Bronchial epithelial cell (primary cell): ENCODE results near the gene PACSIN1. TPM values are rescaled to one million over a fixed set of nuclear protein-coding genes. Genes with fewer than 3 reads are reported as not detected.
A peak's percentile ranks its signal among the peaks of the same experiment; 100 is the strongest.

ENCODE experiments used
- DNase-seq: peaks from one replicate; pipeline ENCODE4 v3.0.0-alpha.2; 2010; ENCODE audit warnings: low read depth
- FAIRE-seq: peaks from 2 replicates; lab custom pipeline; 2011; peaks lifted over from hg19 to GRCh38; lab: Jason Lieb, UNC
- H3K27me3 ChIP-seq: 2 replicates; pipeline ENCODE4 v1.5.1; 2011; ENCODE audit warnings: low read length; ENCODE audit not compliant: control insufficient read depth, insufficient read depth
- H3K36me3 ChIP-seq: 2 replicates; pipeline ENCODE4 v1.5.1; 2011; ENCODE audit warnings: low read length; ENCODE audit not compliant: control insufficient read depth, insufficient read depth
- H3K4me3 ChIP-seq: 2 replicates; pipeline ENCODE4 v1.5.1; 2011; ENCODE audit warnings: mild to moderate bottlenecking, low read depth, low read length, control low read depth
- total RNA-seq: library from RNA; depleted of rRNA; stranded (reverse); fragments of >200 nt; gene quantifications from 2 replicates; pipeline ENCODE4 v1.2.1, GENCODE V29; 2014
- TF ChIP-seq, protein P1 (sequence below): IDR thresholded peaks from 2 replicates; pipeline ENCODE4 v1.5.1; 2011; ENCODE audit warnings: mild to moderate bottlenecking, moderate library complexity, low read length, control low read depth, inconsistent platforms; ENCODE audit not compliant: insufficient read depth, severe bottlenecking

Gene PACSIN1
- not detected in 2 replicates for total RNA-seq

DNA sequence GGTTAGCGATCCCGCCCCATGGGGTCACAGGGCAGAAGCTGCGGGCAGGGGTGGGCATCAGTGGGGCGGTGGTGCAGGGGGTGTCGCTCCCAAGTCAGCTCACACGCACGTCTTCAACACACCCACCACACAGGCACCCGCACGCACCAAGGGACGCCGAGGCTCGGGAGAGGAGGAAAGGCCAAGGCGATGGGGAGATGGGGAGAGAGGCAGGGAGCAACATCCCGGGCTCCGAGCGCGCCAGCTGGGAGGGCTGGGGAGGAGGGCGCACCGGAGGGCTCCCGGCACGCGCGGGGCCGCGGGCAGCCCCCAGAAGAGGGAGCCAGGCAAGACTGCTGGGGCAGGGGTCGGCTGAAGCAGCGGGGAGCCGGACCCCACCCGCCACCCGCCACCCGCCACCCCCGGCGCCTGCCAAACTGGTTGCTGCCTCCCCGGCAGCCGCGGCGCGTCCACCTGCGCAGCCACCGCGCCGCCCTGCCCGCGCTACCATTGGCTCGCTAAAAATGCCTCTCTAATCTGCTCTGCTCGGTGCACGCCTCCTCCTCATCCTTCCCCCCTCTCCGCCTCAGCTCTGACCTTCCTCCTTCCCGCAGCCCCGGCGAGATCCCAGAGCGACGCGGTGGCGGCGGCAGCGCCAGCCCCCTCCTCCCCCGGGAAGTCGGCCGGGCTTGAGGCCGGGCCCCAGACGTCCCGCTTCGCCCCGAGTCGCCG, at the start of gene PACSIN1:
Gene PACSIN1, plus strand, starts transcription at position 546 of the 711 bp plus-strand sequence. CDS start 60,230 bp downstream, outside the sequence.
- FAIRE-seq (no peak), DNase-seq (no peak)
- peaks cover 2% of the 10 kb centered on the region for H3K27me3 ChIP-seq
- TF ChIP-seq, protein P1, sequence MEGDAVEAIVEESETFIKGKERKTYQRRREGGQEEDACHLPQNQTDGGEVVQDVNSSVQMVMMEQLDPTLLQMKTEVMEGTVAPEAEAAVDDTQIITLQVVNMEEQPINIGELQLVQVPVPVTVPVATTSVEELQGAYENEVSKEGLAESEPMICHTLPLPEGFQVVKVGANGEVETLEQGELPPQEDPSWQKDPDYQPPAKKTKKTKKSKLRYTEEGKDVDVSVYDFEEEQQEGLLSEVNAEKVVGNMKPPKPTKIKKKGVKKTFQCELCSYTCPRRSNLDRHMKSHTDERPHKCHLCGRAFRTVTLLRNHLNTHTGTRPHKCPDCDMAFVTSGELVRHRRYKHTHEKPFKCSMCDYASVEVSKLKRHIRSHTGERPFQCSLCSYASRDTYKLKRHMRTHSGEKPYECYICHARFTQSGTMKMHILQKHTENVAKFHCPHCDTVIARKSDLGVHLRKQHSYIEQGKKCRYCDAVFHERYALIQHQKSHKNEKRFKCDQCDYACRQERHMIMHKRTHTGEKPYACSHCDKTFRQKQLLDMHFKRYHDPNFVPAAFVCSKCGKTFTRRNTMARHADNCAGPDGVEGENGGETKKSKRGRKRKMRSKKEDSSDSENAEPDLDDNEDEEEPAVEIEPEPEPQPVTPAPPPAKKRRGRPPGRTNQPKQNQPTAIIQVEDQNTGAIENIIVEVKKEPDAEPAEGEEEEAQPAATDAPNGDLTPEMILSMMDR = no peak
- no peaks in the 10 kb centered on the region for H3K36me3 ChIP-seq
- peak within 1 kb of the TSS; percentile 28 for H3K4me3 ChIP-seq

DNA sequence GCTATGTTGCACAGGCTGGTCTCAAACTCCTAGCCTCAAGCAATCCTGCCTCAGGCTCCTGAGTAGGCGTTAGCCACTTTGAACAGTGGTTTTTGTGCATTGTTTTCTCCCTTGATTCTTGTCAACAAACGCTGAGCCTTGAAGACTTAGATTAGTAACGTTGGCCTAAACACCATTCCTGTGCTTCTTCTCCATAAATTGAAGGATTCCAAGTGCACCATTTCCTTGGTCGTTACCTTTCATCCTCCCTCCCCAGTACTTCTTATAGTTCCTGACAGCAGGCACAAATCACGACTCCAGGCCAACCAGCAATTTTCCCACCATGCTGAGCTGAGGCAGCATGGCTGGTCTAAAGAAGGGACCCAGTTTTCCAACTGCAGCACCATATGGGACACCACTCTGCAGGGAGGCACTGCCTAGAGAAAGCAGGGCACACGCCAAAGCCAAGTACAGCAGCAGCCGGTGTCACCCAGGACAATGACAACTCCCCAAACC, 49.0 kb upstream of the PACSIN1 start:
- no peak for FAIRE-seq
- H3K4me3 ChIP-seq = no peak overlapping the region
- H3K27me3 ChIP-seq = no peaks in the 10 kb centered on the region
- DNase-seq = no peak
- TF ChIP-seq, protein P1 = no peak
- H3K36me3 ChIP-seq = peaks cover 20% of the 10 kb centered on the region

DNA sequence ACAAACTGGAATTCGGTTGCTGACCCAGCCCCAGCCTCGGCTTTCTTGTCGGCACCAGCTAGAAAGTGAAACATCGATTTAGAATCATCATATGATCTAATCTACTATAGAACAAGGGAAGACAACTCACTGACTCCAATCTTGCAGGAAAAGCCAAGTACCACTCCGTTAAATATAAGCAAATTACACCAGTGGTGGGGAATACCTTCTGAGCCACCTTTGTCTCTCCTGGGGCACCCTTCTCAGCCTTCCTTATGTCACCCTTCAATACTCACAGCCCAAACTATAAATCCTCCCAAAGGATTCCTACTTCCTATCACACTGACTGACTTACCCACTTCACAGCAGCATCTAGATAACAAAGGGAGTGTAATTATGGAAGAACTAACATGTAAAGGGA, 47.5 kb upstream of the PACSIN1 start:
- Histone ChIP-seq H3K4me3 (no peak overlapping the region), H3K27me3 (no peaks in the 10 kb centered on the region), H3K36me3 (peaks cover 31% of the 10 kb centered on the region)
- TF ChIP-seq, protein P1 = no peak
- FAIRE-seq = no peak
- DNase-seq = no peak

DNA sequence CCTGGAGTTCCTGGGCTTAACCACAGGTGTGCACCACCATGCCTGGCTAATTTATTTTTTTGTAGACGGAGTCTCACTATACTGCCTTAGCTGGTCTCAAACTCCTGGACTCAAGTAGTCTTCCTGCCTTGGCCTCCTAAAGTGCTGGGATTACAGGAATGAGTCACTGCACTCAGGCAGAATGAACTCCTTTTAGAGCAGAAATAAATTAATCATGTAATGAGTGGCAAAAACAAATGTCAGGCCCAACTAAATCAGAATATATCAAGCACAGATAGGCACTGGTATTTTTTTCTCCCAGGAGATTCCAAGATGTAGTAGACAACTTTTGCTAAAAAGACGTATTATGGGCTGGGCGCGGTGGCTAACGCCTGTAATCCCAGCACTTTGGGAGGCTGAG, 42.6 kb upstream of the PACSIN1 start:
- peaks cover 39% of the 10 kb centered on the region for H3K36me3 ChIP-seq
- H3K27me3 ChIP-seq = no peaks in the 10 kb centered on the region
- TF ChIP-seq, protein P1 = no peak
- no peak for DNase-seq
- FAIRE-seq = no peak
- no peak overlapping the region for H3K4me3 ChIP-seq

DNA sequence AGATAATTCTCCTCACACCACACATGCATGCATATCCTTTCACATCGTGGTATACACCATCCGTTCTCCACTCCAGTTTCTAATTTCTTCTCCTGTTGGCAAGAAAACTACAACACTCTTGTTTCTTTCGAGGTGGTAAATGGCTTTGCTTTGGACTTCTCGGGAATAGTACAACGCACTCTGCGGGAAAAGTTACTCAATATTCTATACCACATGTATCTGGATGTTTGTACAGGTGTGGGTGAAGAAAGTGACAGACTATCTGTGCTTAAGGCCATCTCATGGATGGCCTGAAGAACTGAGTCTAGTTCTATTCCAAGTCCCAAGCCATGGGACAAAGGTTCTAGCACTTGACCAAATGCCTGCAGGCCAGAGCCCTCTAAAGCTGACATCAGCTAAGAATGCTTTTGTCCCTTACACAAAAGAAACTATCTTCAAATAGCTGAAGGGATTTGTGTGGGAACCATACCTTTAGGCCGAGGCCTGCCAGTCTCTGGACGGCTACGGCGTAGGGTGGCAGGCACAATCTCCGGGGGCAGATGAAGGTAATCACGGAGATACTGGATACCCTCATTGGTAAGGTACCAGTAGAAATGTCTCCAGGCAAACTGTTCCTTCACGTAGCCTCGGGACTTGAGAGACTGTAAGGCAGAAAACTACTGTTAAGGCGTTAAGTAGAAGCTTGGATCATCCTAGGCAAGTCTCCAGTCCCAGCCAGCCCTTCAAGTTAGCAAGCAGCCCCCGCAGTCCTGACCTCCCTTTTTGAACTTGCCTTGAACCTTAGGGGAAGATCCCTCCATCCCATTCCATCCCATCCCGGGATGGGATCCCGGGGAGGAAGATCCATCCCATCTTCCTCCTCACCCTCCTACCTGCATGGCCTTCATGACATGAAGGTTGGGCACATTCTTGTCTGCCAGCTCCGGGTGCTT, 41.4 kb upstream of the PACSIN1 start:
- Histone ChIP-seq H3K4me3 (peak overlapping the region; percentile 57), H3K27me3 (no peaks in the 10 kb centered on the region), H3K36me3 (peaks cover 33% of the 10 kb centered on the region)
- no peak for DNase-seq
- no peak for FAIRE-seq
- TF ChIP-seq, protein P1 = no peak
